Neural progenitor cell (in vitro differentiated cells): ENCODE data around the gene TMEM233. TPM values are rescaled to one million over a fixed set of nuclear protein-coding genes. Genes with fewer than 3 reads are reported as not detected.

Source experiments
- DNase-seq: peaks from one replicate; pipeline ENCODE4 v3.0.0-alpha.2; 2016; ENCODE audit warnings: low spot score
- H2AFZ ChIP-seq: fragments of 200-600 bp; sonication (generic); replicated peaks from 2 replicates; pipeline ENCODE4 v1.6.1; 2016; ENCODE audit warnings: antibody characterized with exemption
- H3F3A ChIP-seq: fragments of 200-600 bp; sonication (generic); 2 replicates; pipeline ENCODE4 v1.6.1; 2016; ENCODE audit warnings: antibody characterized with exemption, low read depth
- H3K27ac ChIP-seq: fragments of 200-600 bp; sonication (generic); 2 replicates; pipeline ENCODE4 v1.5.1; 2016; ENCODE audit warnings: mild to moderate bottlenecking
- H3K27me3 ChIP-seq: fragments of 200-600 bp; sonication (generic); 2 replicates; pipeline ENCODE4 v1.6.1; 2016; ENCODE audit warnings: mild to moderate bottlenecking, moderate library complexity
- H3K36me3 ChIP-seq: fragments of 200-600 bp; sonication (generic); 2 replicates; pipeline ENCODE4 v1.5.1; 2016
- H3K4me1 ChIP-seq: fragments of 200-600 bp; sonication (generic); 2 replicates; pipeline ENCODE4 v1.6.1; 2016; ENCODE audit warnings: mixed run types
- H3K4me2 ChIP-seq: fragments of 200-600 bp; sonication (generic); 2 replicates; pipeline ENCODE4 v1.6.1; 2016
- H3K4me3 ChIP-seq: fragments of 200-600 bp; sonication (generic); 2 replicates; pipeline ENCODE4 v1.5.1; 2016
- H3K79me2 ChIP-seq: fragments of 200-600 bp; sonication (generic); 2 replicates; pipeline ENCODE4 v1.6.1; 2016; ENCODE audit warnings: low read depth
- H3K9ac ChIP-seq: fragments of 200-600 bp; sonication (generic); 2 replicates; pipeline ENCODE4 v1.6.1; 2016
- H3K9me3 ChIP-seq: fragments of 200-600 bp; sonication (generic); 2 replicates; pipeline ENCODE4 v1.5.1; 2016; ENCODE audit warnings: low read depth
- H4K20me1 ChIP-seq: fragments of 200-600 bp; sonication (generic); 2 replicates; pipeline ENCODE4 v1.6.1; 2016; ENCODE audit warnings: low read depth
- H3K27ac Mint-ChIP-seq: 3 replicates; pipeline ENCODE4 v1.8.0; 2021; ENCODE audit warnings: mixed read lengths
- H3K27me3 Mint-ChIP-seq: 2 replicates; pipeline ENCODE4 v1.8.0; 2022; ENCODE audit warnings: low read depth, mild to moderate bottlenecking, inconsistent platforms, moderate library complexity, mixed read lengths; ENCODE audit not compliant: insufficient read depth
- H3K36me3 Mint-ChIP-seq: 3 replicates; pipeline ENCODE4 v1.8.0; 2021; ENCODE audit warnings: mixed read lengths
- H3K4me1 Mint-ChIP-seq: 3 replicates; pipeline ENCODE4 v1.8.0; 2021; ENCODE audit warnings: mixed read lengths
- H3K4me3 Mint-ChIP-seq: 3 replicates; pipeline ENCODE4 v1.8.0; 2021; ENCODE audit warnings: mild to moderate bottlenecking, moderate library complexity, mixed read lengths
- H3K9me3 Mint-ChIP-seq: 3 replicates; pipeline ENCODE4 v1.8.0; 2020; ENCODE audit warnings: mixed read lengths
- CTCF ChIP-seq: fragments of 200-600 bp; sonication (generic); IDR thresholded peaks from 2 replicates; pipeline ENCODE4 v1.5.1; 2017; ENCODE audit warnings: antibody characterized with exemption, mild to moderate bottlenecking
- EZH2 ChIP-seq: fragments of 200-600 bp; sonication (generic); IDR thresholded peaks from 2 replicates; pipeline ENCODE4 v1.6.1; 2017; ENCODE audit warnings: antibody characterized with exemption, mild to moderate bottlenecking, moderate library complexity
- EZH2phosphoT487 ChIP-seq: fragments of 200-600 bp; sonication (generic); IDR thresholded peaks from 2 replicates; pipeline ENCODE4 v1.6.1; 2017; ENCODE audit warnings: antibody characterized with exemption
- total RNA-seq: library from RNA; depleted of rRNA; stranded (reverse); fragments of >200 nt; gene quantifications from 2 replicates; pipeline ENCODE4 v1.2.3, GENCODE V29; 2015; ENCODE audit warnings: low replicate concordance

Gene TMEM233
- total RNA-seq: not detected in 2 replicates

DNA sequence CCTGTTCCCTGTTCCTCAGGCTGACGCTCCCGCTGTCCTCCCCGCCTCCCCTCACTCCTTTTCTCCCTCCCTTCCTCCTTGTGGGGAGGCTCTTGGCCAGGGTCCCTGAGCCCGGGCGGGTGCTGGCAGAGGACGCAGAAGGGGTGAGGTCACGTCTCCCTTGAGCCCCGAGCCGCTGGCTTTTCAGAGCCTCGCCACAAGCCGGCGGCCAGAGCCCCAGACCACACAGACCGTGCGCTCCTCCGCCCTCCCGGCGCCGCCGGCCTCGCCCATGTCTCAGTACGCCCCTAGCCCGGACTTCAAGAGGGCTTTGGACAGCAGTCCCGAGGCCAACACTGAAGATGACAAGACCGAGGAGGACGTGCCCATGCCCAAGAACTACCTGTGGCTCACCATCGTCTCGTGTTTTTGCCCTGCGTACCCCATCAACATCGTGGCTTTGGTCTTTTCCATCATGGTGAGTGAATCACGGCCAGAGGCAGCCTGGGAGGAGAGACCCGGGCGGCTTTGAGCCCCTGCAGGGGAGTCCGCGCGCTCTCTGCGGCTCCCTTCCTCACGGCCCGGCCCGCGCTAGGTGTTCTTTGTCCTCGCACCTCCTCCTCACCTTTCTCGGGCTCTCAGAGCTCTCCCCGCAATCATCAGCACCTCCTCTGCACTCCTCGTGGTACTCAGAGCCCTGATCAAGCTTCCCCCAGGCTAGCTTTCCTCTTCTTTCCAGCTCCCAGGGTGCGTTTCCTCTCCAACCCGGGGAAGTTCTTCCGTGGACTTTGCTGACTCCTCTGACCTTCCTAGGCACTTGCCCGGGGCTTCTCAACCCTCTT, at the start of gene TMEM233:
Gene TMEM233 (plus strand): TSS at position 197 of the 821 bp plus-strand sequence. CDS start 75 bp downstream, at position 272.
- Mint-ChIP-seq H3K9me3 (peaks cover 3% of the 10 kb centered on the region), H3K4me3 (peak within 1 kb of the TSS; percentile 76), H3K27ac (no peak within 1 kb of the TSS), H3K27me3 (peaks cover 61% of the 10 kb centered on the region), H3K36me3 (no peaks in the 10 kb centered on the region), H3K4me1 (peaks cover 17% of the 10 kb centered on the region)
- H3K27ac ChIP-seq: no peak within 1 kb of the TSS
- H4K20me1 ChIP-seq: peaks cover 23% of the 10 kb centered on the region
- DNase-seq: peak; percentile 83
- H3K9ac ChIP-seq: no peak within 1 kb of the TSS
- H3K4me1 ChIP-seq: peaks cover 13% of the 10 kb centered on the region
- peak within 1 kb of the TSS; percentile 44 for H3K4me3 ChIP-seq
- no peaks in the 10 kb centered on the region for H3K9me3 ChIP-seq
- TF ChIP-seq EZH2phosphoT487 (peak; percentile 52), CTCF (no peak), EZH2 (peak; percentile 40)
- no peaks in the 10 kb centered on the region for H3K79me2 ChIP-seq
- peak within 1 kb of the TSS; percentile 95 for H3K4me2 ChIP-seq
- H3F3A ChIP-seq: no peaks in the 10 kb centered on the region
- H2AFZ ChIP-seq: peak within 1 kb of the TSS; percentile 76
- peaks cover 100% of the 10 kb centered on the region for H3K27me3 ChIP-seq
- no peaks in the 10 kb centered on the region for H3K36me3 ChIP-seq

DNA sequence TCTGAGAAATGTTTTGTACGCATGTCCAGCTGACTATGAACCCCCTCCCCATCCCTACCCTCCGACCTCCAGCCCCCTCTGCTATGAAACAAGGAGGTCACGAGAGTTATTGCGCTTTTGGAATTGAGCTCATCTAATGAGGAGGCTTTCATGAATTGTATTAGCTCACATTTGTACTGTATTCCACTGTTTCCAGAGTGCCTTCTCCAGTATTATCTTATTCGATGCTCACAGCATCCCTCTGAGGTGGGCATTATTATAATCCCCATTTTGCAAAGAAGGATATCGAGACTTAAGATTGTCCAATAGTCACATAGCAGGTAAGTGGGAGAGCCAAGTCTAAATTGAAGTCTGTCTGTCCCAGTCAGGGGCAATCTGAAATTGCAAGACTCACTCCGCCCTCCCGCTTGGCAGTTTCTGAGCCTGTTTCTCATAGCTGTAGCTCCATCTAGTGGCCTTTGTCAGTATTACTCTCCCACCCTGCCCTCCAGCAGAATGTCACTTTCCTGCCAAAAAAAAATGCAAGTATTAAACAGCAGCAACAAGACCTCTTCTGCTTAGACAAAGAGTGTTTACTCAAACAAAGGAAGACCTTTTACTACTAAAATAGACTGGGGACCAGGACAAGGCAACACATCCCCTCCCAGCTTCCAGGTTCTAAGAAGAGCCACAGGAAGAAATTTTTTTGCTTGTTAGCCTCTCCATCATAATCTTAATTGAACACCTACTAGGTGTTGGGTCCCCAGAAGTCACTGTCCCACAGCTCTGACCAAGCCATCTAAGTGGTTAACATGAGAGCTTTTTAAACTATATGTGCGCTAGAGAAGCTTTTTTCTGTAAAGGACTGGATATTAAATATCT, 48.6 kb upstream of the TMEM233 start:
- TF ChIP-seq EZH2 (no peak), CTCF (peak; percentile 88)
- Mint-ChIP-seq H3K4me1 (no peaks in the 10 kb centered on the region), H3K36me3 (no peaks in the 10 kb centered on the region), H3K4me3 (no peak overlapping the region), H3K27me3 (peaks cover 6% of the 10 kb centered on the region), H3K27ac (no peak overlapping the region), H3K9me3 (no peaks in the 10 kb centered on the region)
- no peak overlapping the region for H3K9ac ChIP-seq
- H3K4me1 ChIP-seq: no peaks in the 10 kb centered on the region
- no peak overlapping the region for H3K27ac ChIP-seq
- peak; percentile 81 for DNase-seq
- no peaks in the 10 kb centered on the region for H3K36me3 ChIP-seq
- H3K27me3 ChIP-seq: peaks cover 19% of the 10 kb centered on the region
- H2AFZ ChIP-seq: no peak overlapping the region
- no peak overlapping the region for H3K4me3 ChIP-seq
- no peak overlapping the region for H3K4me2 ChIP-seq
- no peaks in the 10 kb centered on the region for H3F3A ChIP-seq
- H4K20me1 ChIP-seq: no peaks in the 10 kb centered on the region
- no peaks in the 10 kb centered on the region for H3K79me2 ChIP-seq
- H3K9me3 ChIP-seq: no peaks in the 10 kb centered on the region

GRCh38 chr12:119546340-119546739, 47.2 kb upstream of the TMEM233 start:
- Mint-ChIP-seq H3K27ac (no peak overlapping the region), H3K4me1 (no peaks in the 10 kb centered on the region), H3K4me3 (no peak overlapping the region), H3K9me3 (no peaks in the 10 kb centered on the region), H3K36me3 (no peaks in the 10 kb centered on the region), H3K27me3 (peaks cover 6% of the 10 kb centered on the region)
- TF ChIP-seq EZH2phosphoT487 (no peak), EZH2 (no peak), CTCF (no peak)
- Histone ChIP-seq H3K36me3 (no peaks in the 10 kb centered on the region), H3K4me1 (no peaks in the 10 kb centered on the region), H3K79me2 (no peaks in the 10 kb centered on the region), H3K27me3 (peaks cover 29% of the 10 kb centered on the region), H3K9ac (no peak overlapping the region), H3K4me2 (no peak overlapping the region), H3K27ac (no peak overlapping the region), H3K9me3 (no peaks in the 10 kb centered on the region), H4K20me1 (no peaks in the 10 kb centered on the region), H2AFZ (no peak overlapping the region), H3F3A (no peaks in the 10 kb centered on the region), H3K4me3 (no peak overlapping the region)
- DNase-seq: no peak
